ENCODE measurements around the gene JMJD8.

DNA sequence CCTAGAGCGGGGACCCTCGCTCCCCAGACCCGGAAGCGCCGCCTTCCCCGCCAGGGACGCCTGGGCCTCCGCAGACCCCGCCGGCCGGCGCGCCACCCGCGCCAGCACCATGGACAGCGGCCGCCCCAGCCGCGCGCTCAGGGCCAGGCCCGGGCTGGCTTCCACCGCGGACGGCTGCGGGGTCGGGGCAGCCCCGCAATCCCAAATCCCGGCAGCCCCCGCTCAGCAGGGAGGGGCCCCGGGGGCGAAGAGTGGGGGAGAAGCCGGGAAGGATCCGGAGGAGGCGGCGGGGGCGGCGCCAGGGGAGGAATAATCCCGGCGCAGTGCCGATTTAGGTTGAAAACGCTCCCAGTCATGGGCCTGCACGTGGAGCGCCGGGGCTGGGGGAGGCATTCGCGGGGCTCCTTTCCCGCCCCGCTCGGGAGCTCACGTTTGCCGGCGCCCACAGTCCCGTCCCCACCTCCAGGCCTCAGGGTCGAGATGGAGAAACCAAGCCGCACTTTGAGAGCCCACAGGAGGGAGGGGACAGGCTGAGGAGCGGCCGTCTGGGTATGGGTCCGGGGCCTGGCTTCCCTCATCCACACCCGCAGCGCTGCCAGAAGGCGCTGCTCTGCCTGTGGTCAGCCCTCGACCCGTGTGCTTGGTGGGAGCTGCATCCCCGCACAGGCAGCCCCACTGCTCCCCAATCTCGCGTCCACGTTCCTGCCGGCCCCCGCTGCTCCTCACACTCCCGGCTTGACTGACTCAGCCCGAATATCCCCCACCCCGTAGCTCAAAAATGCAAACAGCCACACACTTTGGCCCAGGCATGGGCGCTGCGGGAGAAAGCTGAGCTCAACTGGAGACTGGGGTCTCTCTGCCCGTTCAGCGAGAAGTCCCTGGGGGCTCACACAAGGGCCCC, 16.8 kb upstream of the JMJD8 start:
- TF ChIP-seq, protein P1, sequence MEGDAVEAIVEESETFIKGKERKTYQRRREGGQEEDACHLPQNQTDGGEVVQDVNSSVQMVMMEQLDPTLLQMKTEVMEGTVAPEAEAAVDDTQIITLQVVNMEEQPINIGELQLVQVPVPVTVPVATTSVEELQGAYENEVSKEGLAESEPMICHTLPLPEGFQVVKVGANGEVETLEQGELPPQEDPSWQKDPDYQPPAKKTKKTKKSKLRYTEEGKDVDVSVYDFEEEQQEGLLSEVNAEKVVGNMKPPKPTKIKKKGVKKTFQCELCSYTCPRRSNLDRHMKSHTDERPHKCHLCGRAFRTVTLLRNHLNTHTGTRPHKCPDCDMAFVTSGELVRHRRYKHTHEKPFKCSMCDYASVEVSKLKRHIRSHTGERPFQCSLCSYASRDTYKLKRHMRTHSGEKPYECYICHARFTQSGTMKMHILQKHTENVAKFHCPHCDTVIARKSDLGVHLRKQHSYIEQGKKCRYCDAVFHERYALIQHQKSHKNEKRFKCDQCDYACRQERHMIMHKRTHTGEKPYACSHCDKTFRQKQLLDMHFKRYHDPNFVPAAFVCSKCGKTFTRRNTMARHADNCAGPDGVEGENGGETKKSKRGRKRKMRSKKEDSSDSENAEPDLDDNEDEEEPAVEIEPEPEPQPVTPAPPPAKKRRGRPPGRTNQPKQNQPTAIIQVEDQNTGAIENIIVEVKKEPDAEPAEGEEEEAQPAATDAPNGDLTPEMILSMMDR (IDR thresholded peaks at IDR 0.05) = no peak
- TF ChIP-seq POLR2A (IDR thresholded peaks at IDR 0.05) = no peak
